NCI-H2081 (cell line): ENCODE results near the gene RNF213.
A peak's percentile ranks its signal among the peaks of the same experiment; 100 is the strongest.
"Not testable (repeated sequence)": the region's sequence is repeated elsewhere in the genome, so short reads cannot be mapped to it uniquely, and the experiment has no call there.

Experiments
- DNase-seq, 2 experiments: peaks; one replicate each; lab custom pipeline; 2025; lab: John Stamatoyannopoulos, UW

RNF213 gene

GRCh38 chr17:80394629-80395216, 134.1 kb downstream of the RNF213 start:
- DNase-seq: no peak

- no peak for DNase-seq
Measured at GRCh38 chr17:80395402-80396151, 134.9 kb downstream of the RNF213 start.

- no peak for DNase-seq
Measured at GRCh38 chr17:80396157-80397033, 135.7 kb downstream of the RNF213 start.

GRCh38 chr17:80397034-80397387, 136.4 kb downstream of the RNF213 start:
- DNase-seq: no peak

DNA sequence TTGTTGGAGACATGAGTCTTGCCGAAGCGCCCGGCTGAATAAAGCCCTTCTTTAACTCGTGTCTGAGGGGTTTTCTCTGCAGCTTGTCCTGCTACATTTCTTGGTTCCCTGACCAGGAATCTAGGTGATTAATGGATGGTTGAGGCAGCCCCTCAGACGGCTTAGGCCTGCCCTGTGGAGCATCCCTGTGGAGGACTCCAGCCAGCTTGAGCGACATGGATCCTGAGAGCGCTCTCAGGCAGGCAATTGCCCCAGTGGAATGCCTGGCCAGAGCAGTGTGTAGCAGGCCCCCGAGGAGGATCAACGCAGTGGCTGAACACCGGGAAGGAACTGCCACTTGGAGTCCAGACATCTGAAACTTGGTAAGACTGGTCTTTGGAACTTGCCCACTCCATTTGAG, 137.0 kb downstream of the RNF213 start:
- DNase-seq: no peak

GRCh38 chr17:80401086-80401485, 140.4 kb downstream of the RNF213 start:
- DNase-seq: not testable (repeated sequence)

- DNase-seq: not testable (repeated sequence)
Measured at GRCh38 chr17:80402102-80402501, 141.4 kb downstream of the RNF213 start.

DNA sequence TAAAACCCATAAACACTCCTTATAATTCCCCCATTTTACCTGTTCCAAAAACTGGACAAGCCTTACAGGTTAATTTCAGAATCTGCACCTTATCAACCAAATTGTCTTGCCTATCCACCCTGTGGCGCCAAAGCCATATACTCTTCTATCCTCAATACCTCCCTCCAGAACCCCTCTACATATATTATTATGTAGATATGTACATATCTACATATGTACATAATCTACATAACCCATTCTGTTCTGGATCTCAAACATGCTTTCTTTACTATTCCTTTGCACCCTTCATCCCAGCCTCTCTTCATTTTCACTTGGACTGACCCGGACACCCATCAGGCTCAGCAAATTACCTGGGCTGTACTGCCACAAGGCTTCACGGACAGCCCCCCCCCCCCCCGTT, 142.3 kb downstream of the RNF213 start:
- DNase-seq: no peak

DNA sequence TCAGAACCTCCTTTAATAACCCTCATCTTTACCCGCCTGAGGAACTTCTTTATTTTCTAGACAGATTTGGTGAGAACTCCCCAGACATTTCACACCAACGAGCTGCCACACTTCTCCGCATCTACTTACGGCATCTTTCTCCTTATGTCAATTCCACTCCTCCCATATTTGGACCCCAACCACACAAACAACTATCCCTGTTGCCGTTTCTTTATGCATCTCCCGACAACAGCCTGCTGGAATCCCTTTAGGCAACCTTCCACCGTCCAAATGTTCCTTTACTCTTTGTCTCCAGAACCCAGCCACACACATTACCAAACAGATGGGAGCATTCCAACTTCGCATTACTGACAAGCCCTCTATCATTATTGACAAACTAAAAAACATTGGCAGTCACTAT, 145.5 kb downstream of the RNF213 start:
- DNase-seq: no peak

DNA sequence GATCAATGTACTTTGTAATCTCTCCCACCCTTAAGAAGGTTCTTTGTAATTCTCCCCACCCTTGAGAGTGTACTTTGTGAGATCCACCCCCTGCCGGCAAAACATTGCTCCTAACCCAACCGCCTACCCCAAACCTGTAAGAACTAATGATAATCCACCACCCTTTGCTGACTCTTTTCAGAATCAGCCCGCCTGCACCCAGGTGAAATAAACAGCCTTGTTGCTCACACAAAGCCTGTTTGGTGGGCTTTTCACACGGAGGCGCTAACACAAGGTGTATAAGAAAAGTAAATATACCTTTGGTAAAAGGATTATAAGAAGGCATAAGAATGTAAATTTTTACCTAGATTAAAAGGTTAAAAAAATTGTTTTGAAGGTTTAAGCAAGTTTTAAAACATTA, 147.3 kb downstream of the RNF213 start:
- not testable (repeated sequence) for DNase-seq

DNA sequence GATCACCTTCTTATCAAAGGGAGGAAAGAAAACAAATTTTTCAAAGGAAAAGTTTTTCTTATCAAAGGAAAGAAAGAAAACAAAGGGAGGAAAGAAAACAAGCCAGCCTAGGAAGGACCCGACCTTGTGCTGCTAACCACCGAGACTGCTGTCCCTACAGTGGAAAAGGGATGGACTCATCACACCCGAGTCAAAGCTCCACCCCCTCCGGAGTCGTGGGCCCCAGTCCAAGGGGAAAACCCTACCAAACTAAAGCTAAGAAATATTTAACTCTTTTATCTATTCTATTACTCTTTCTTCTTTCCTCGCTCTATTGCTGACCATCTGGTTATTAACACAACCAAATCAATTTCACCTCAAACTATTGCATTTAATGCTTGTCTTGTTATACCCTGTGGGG, 148.2 kb downstream of the RNF213 start:
- no peak for DNase-seq

DNA sequence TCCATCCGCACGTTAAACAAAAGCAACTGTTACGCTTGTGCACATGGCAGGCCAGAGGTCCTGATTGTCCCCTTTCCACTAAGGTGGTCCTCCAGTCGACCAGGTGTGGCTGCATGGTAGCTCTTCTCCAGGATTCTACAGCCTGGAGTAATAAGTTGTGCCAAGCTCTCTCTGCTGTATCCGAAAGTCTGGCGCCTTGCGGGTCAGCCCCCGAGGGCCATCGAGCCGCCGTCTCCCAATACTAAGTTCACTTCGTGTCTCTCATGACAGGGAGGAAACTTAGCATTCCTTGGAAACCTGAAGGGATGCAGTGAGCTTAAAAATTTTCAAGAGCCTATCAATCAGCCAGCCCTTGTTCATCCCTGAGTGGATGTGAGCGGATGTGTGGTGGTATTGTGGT, 149.0 kb downstream of the RNF213 start:
- no peak for DNase-seq

- not testable (repeated sequence) for DNase-seq
Measured at GRCh38 chr17:80410441-80411087, 149.9 kb downstream of the RNF213 start.

- no peak for DNase-seq
Measured at GRCh38 chr17:80413771-80414507, 153.3 kb downstream of the RNF213 start.

DNA sequence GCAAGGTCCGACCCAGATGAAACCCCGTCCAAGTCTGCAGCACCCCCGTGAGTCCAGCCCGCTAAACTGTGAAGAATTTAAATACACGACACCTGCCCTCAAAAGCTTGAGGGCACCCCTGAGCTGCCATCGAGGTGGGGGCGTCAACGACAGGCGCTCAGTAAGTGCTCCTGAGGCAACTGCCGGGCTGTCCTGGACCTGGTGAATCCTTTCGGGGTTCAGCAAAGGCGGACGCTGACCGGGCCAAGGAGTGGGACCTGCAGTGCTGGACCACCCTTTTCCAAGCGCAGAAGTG, 153.8 kb downstream of the RNF213 start:
- peak in 1 of 2 experiments; percentile 27 for DNase-seq

GRCh38 chr17:80414803-80415625, 154.4 kb downstream of the RNF213 start, which contains the start of gene ENDOV:
Gene ENDOV, plus strand, starts transcription at chr17:80415167. Its CDS starts 28 bp downstream, at chr17:80415195.
- DNase-seq: peak; percentile 94 to 96

DNA sequence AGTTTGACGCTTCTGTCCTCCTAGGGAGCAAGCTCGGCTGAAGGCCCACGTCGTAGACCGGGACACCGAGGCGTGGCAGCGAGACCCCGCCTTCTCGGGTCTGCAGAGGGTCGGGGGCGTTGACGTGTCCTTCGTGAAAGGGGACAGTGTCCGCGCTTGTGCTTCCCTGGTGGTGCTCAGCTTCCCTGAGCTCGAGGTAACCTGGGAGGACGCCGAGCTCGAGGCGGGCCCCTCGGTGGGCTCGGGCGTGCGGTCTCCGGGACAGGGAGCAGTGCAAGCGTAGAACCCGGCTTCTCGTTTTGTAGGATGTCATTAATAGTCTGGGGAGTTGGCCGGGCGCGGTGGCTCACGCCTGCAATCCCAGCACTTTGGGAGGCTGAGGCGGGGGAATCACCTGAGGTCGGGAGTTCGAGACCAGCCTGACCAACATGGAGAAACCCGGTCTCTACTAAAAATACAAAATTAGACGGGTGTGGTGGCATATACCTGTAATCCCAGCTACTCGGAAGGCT, 155.0 kb downstream of the RNF213 start:
- no peak for DNase-seq

DNA sequence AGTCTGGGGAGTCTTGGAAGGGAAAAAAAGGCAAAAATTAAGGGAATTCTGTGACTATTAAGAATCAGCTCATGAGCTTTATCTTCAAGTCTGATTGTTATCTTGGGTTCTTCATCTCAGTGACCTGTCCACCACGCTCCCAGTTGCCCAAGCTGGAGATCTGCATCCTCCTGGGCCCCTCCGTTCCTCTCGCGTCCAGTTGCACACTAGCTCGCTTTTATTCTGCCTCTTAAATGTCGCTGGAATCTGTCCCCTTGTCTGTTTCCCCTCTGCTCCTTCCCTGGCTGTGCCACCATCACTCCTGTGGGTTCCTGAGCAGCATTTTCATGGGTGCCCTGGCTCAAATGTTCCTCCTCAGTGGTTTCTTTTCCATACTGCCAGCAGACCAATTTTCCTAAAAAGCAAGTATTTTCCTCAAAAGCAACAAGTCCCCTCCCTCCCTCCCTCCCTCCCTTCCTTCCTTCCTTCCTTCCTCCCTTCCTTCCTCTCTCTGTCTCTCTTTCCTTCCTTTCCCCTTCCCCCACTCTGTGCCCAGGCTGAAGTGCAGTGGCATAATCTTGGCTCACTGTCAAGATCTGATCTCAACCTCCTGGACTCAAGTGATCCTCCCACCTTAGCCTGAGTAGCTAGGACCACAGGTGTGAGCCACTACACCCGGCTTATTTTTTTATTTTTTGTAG, 155.7 kb downstream of the RNF213 start:
- DNase-seq: no peak

DNA sequence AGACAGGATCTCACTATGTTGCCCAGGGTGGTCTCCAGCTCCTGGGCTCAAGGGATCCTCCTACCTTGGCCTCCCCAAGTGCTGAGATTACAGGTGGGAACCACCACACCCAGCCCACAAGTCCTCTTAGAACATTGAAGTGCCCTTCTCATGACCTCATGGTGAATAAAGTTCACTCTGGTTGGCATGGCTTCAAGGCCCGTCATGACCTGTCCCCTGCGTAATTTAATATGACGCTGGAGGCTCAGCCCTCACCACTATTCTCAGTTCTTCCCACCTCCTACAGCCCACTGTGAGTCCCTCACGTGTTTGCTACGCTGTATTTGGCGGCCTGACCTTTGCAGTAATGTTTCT, 156.3 kb downstream of the RNF213 start:
- DNase-seq: no peak

- DNase-seq: no peak
Measured at GRCh38 chr17:80418589-80418988, 157.9 kb downstream of the RNF213 start.
